ENCODE measurements around the gene CAMKK1.

CAMKK1 gene

GRCh38 chr17:3917391-3917931 lies 24.6 kb upstream of the CAMKK1 start:
- DNase-seq (ENCODE audit: low read depth in 2 of 2) = no peak

DNA sequence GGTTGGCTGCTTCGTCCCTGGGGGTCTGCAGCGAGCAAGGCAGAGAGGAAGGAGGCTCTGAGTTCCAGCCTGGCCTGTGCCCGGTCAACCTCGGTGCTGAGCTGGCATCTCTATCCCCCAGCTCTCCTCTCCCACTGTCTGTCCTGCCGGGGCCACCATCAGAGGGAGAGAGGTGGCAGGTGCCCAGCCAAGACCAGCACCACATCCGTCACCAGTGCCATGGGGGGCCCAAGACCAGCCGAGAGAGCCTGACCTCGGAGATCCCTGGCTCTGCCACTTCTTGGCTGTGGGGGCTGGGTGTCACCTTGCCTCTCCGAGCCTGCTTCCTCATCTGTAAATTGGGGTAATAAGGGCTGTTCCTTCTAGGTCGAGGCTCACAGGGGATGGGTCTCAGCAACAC lies 24.0 kb upstream of the CAMKK1 start:
- DNase-seq (ENCODE audit: low read depth in 2 of 2) = no peak

DNA sequence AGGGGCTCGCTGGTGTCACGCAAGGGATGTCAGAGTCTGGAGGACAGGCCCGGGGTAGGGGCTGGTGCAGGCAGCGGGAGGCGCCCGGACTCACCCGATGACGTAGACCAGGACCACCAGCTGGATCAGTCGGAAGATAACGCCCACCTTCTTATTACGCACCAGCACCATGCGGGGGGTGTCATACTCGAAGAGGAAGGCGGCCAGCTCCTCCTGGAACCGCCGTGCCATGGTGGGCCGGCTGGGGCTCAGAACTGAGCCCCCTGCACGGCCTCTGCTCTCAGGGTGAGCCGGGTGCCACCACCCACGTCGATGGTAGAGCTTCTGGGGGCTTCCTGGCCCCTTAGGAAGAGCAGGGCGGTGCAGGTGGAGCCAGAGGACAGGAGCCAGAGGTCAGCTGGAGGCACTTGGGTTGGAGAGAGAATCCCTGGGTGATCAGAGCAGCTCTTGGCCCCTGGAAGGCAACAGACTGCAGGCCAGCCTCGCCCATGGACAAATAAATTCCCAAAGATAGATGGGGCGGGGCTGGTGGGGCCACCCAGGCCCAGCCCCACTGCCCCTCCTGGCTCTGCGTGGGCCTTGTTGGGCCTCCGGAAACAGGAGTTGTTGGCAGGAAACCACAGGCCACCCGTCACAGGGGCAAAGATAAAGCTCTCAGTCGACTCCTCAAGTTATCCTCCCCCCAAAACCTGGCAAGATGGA lies 23.3 kb upstream of the CAMKK1 start, which contains the start of gene P2RX1:
P2RX1 (minus strand) TSS at position 471 of the 702 bp plus-strand sequence; CDS start at position 231, 240 bp downstream.
- DNase-seq (ENCODE audit: low read depth in 2 of 2) = no peak

- no peak for DNase-seq (ENCODE audit: low read depth in 2 of 2)
Observed at GRCh38 chr17:3915581-3915994, 22.7 kb upstream of the CAMKK1 start.

GRCh38 chr17:3914312-3914670 lies 21.4 kb upstream of the CAMKK1 start:
- DNase-seq (ENCODE audit: low read depth in 2 of 2) = no peak

DNA sequence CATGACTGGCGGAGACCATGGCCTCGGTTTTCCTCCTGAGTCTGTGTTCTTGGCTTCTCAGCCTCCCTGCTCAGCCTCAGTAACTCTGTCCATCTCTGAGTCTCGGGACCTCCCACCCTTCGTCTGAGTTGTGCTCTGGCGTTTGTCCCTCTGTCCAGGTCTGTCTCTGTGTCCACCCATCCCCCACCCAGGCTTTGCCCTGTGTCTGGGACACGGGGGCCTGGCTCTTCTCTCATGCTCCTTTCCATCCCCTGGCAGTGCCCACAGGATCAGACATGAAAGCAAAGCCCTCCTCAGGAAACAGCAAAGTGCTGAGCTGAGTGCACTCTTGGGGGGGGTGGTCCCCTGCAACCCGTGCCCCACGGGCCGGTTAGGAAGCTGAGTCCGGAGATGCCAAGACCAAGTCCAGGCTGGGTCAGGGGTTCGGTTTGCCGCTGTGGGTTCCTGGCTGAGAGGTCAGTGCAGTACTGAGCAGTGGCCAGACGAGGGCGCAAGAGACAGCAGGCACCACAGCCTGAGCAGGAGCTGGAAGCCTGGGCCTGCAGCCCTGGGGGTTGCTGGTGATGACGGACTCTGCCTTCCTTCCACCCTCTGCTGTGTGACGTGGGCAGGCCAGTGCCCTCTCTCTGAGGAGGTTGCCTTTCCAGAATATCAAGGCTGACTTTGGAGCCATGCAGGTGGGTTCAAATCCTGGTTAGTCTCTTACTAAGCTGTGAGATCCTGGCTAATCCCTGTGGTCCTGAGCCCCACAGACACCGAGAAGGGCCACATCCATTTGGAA lies 20.9 kb upstream of the CAMKK1 start:
- DNase-seq (ENCODE audit: low read depth in 2 of 2) = peak; percentile 55 to 76

DNA sequence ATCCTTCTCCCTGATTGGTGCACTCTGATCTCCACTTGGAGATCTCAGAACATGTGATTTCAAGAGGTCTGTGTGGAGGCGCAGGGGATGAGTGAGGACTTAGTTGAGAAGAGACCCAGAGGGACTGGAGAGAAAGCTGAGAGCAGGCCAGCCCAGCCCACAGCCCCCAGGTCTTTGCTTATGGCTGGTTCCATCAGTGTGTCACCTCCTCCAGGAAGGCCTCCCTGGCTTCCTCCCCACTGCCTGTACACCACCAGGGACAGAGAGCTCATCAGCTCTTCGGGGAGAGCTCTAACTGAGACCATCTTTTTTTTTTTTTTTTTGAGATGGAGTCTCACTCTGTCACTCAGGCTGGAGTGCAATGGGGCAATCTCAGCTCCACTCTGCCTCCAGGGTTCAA lies 20.0 kb upstream of the CAMKK1 start:
- DNase-seq (ENCODE audit: low read depth in 2 of 2) = no peak

GRCh38 chr17:3911271-3912053 lies 18.6 kb upstream of the CAMKK1 start:
- peak; percentile 45 to 65 for DNase-seq (ENCODE audit: low read depth in 2 of 2)

- no peak for DNase-seq (ENCODE audit: low read depth in 2 of 2)
Observed at GRCh38 chr17:3910420-3911270, 17.8 kb upstream of the CAMKK1 start.

DNA sequence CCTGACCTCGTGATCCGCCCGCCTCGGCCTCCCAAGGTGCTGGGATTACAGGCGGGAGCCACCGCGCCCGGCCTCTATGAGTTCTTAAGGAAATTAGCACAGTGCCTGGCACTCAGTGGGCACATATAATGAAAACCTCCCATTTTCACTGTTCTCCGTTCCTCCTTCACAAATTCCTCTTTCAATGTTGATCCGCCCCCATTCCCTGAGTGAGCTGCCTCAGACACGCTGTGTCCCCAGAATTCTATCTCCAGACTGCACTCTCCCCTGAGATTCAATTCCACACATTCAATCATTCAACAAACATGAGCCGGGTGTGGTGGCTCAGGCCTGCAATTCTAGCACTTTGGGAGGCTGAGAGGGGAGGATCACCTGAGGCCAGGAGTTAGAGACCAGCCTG lies 16.4 kb upstream of the CAMKK1 start:
- no peak for DNase-seq (ENCODE audit: low read depth in 2 of 2)

DNA sequence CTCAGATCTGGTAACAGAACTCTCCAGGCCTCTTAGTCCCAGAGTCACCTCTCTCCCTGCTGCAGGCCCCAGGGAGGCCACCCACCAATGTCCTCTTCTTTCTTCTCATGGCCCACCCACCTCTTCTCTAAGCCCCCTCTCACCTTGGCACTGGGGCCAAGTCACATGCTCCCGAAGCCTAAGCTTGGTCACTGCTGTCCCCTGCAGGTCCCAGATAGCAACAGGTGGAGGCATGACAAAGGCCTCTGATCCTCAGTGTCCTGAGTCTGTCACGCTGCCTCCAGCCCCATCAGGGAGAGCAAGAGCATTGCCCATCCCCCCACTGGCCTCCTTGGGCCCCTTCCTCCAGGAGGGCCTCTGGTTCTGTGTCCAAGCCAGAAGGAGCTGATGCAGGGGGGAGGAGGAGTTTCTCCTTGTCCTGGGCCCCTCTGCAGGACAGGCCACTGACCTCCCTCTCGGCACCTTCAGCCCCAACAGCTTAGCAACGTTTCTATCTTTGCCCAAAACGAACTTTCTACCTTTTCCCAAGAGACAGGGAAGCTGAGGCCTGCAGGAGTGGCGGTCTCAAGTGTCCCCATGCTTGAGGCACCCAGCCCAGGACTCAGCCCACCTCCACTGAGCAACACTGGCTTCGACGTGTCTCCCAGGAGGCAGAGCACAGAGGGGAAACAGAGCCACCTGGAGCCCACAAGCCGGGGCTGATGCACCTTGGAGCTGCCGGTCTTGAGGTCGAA lies 14.8 kb upstream of the CAMKK1 start:
- no peak for DNase-seq (ENCODE audit: low read depth in 2 of 2)

DNA sequence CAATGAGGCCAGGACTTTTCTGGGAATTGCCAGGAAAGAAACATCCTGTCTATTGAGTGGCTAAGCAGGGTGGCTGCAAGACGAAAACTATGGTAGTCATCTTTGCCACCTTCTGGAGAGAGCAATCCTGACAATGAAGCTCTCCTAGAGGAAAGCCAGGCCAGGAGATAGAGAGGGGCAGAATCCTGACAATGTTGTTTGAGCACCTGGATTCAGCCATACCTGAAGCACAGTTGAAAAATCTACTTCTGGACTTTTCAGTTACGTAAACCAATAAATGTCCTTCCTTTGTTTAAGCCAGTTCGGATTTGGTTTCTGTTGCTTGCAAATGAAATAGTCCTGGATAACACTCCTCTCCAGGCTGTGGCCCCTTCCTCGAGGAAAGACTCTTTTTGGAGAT lies 14.0 kb upstream of the CAMKK1 start:
- no peak for DNase-seq (ENCODE audit: low read depth in 2 of 2)

DNA sequence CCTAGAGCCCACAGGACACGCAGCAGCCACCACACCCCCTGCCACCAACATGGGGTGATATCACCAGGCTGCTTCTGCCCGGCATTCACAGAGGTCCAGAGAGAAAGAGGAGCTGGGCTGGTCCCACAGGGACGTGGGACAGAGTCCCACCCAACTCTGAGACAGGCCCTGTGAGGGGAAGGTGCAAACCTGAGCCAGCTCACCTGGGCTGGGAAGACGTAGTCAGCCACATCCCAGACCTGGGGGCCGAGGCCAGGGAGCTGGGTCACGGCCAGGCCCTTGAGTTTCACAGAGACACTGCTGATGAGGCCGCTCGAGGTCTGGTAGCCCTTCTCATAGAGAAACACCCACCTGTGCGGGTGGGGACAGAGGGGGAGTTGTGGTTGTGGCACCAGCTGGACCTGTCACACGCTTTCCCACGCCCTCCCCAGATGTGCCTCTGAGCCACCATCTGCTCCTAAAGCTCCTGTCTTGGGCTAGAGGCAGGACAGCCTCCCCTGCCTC lies 12.2 kb upstream of the CAMKK1 start:
- no peak for DNase-seq (ENCODE audit: low read depth in 2 of 2)

DNA sequence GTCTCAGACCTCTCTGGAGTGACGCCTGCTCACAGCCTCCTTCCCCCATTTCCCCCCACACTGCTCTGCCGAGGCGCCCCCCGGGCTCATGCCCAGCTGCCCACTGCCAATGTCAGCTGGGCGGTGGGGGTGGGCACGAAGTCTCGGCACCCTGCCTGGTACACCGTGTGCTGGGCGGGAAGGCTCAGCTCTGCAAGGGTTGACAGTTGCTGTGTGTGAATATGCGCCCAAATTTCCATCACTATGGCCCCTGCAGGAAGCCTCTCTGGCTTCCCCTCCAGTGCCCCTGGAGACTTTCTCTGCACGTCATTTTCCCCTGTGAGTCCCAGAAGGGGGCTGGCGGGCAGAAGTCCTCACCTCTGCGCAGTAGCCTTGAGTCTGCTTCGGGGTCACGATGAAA lies 11.6 kb upstream of the CAMKK1 start:
- DNase-seq (ENCODE audit: low read depth in 2 of 2) = no peak

DNA sequence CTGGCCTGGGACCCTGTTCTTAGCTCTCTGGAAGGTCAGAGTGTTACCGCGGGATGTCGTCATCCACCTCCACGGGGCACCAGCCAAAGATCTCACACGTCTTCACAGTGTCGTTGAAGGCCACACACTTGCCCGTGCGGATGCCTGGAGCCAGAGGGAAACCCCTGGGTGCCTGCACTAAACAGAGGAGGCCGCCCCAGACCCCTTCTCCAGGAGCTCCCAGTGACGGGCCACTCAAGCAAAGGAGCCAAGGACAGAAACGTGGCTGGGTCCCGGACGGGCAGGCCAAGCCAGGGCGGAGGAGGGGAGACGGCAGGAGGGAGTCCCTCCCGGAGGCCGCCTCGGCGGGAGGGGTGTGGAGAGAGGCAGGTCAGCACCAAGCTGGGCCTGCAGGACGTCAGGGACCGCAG lies 11.0 kb upstream of the CAMKK1 start:
- DNase-seq (ENCODE audit: low read depth in 2 of 2) = no peak

DNA sequence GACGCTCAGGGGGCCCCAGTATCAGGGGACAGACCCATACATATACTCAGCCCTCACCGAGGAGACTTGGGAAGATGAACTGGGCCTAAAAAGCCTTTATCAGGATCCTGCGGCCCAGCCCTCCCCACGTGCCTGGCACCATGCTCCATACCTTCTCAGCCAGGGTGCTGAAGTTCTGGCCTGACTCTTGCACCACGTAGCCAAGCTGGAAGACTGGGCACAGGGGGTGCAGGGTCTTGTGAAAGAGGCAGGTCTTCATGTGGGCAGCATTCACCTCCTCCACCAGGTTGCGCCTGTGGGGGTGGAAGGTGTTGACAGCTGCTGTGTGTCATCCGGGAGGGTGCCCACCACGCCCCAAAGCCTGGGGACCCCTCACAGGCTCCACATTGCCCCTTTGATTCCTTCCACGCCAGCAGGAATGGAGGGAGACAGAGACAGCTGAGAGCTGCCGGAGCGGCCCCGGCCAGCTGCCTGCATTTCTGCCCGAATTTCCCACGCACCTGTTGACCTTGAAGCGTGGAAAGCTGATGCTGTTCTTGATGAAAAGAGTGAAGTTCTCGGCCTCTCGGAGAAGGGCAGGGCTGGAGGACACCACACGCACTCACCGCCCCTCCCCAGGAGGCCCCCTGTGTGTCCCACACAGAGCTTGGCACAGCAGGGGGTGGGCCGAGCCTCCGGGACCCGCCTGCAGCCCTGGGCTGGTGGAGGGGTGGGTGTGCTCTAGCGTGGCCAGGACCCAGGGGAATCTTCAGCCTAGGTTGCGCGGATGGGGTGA lies 10.4 kb upstream of the CAMKK1 start:
- no peak for DNase-seq (ENCODE audit: low read depth in 2 of 2)

- no peak for DNase-seq (ENCODE audit: low read depth in 2 of 2)
Observed at GRCh38 chr17:3900646-3901045, 7.8 kb upstream of the CAMKK1 start.

- no peak for DNase-seq (ENCODE audit: low read depth in 2 of 2)
Observed at GRCh38 chr17:3897731-3898130, 4.9 kb upstream of the CAMKK1 start.

DNA sequence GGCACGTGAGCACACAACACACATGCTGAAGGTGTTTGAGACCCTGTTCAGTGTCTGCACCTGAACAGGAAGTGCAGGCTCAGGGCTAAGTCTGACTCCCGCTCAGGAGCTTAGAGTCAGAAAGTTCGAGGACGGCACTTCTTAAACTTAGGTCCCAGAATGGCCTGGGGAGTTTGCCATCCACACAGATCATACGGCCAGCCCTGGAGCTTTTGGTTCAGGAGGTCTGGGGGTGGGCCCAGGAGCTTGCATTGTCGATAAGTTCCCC lies 4.0 kb upstream of the CAMKK1 start:
- no peak for DNase-seq (ENCODE audit: low read depth in 2 of 2)
